OCI-LY7 (cell line): ENCODE data around the gene HOXB3.

Source experiments
- EZH2phosphoT487 ChIP-seq: fragments of 200-600 bp; sonication (generic); IDR thresholded peaks from 2 replicates; pipeline ENCODE4 v1.6.1; 2018; ENCODE audit warnings: low read depth, borderline replicate concordance, mild to moderate bottlenecking, mixed run types, antibody characterized with exemption, low read length, moderate library complexity, mixed read lengths
- TF ChIP-seq, protein P1 (sequence below): fragments of 200-600 bp; sonication (generic); conservative IDR thresholded peaks from 2 replicates; pipeline ENCODE4 v1.5.1; 2014; ENCODE audit warnings: mild to moderate bottlenecking, antibody characterized with exemption, low read length, moderate library complexity, mixed read lengths

DNA sequence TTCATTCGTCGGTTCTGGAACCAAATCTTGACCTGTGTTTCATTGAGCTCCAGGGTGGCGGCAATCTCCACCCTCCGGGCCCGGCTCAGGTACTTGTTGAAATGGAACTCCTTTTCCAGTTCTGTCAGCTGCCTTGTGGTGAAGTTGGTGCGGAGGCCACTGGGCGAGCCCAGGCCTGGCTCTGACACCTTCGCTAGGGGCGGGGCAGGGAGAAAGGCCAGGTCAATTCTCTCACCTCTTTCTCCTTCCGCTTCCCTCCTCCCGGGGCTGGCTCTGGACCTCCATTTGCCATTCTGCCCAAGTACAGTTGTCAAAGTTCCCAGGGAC lies 60.4 kb downstream of the HOXB3 start:
- TF ChIP-seq, protein P1, sequence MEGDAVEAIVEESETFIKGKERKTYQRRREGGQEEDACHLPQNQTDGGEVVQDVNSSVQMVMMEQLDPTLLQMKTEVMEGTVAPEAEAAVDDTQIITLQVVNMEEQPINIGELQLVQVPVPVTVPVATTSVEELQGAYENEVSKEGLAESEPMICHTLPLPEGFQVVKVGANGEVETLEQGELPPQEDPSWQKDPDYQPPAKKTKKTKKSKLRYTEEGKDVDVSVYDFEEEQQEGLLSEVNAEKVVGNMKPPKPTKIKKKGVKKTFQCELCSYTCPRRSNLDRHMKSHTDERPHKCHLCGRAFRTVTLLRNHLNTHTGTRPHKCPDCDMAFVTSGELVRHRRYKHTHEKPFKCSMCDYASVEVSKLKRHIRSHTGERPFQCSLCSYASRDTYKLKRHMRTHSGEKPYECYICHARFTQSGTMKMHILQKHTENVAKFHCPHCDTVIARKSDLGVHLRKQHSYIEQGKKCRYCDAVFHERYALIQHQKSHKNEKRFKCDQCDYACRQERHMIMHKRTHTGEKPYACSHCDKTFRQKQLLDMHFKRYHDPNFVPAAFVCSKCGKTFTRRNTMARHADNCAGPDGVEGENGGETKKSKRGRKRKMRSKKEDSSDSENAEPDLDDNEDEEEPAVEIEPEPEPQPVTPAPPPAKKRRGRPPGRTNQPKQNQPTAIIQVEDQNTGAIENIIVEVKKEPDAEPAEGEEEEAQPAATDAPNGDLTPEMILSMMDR: no peak
- TF ChIP-seq EZH2phosphoT487: no peak
